HG03520 (cell line): ENCODE results near the gene APPBP2.
"Not testable (repeated sequence)": the region's sequence is repeated elsewhere in the genome, so short reads cannot be mapped to it uniquely, and the experiment has no call there.

ENCODE experiments used
- ATAC-seq: cut with Tn5 transposase; IDR thresholded peaks from one replicate; pipeline ENCODE4 v1.9.1; 2021; ENCODE audit warnings: mild to moderate bottlenecking, moderate library complexity; ENCODE audit not compliant: unreplicated experiment

The APPBP2 gene

GRCh38 chr17:60501589-60501988, 24.5 kb downstream of the APPBP2 start:
- no peak for ATAC-seq

- no peak for ATAC-seq
Measured at GRCh38 chr17:60496041-60496440, 30.0 kb downstream of the APPBP2 start.

- ATAC-seq, result no peak
Measured at GRCh38 chr17:60495260-60495659, 30.8 kb downstream of the APPBP2 start.

- no peak for ATAC-seq
Measured at GRCh38 chr17:60493847-60494321, 32.2 kb downstream of the APPBP2 start.

GRCh38 chr17:60491771-60492170, 34.3 kb downstream of the APPBP2 start:
- no peak for ATAC-seq

- ATAC-seq, result not testable (repeated sequence)
Measured at GRCh38 chr17:60490594-60490993, 35.4 kb downstream of the APPBP2 start.

- ATAC-seq, result no peak
Measured at GRCh38 chr17:60481604-60482003, 44.4 kb downstream of the APPBP2 start.

GRCh38 chr17:60473788-60474187, 52.3 kb downstream of the APPBP2 start:
- ATAC-seq, result no peak

GRCh38 chr17:60472449-60472848, 53.6 kb downstream of the APPBP2 start:
- no peak for ATAC-seq

GRCh38 chr17:60471451-60471850, 54.6 kb downstream of the APPBP2 start:
- no peak for ATAC-seq

- ATAC-seq, result no peak
Measured at GRCh38 chr17:60468371-60468770, 57.7 kb downstream of the APPBP2 start.

- no peak for ATAC-seq
Measured at GRCh38 chr17:60464343-60464742, 61.7 kb downstream of the APPBP2 start.

GRCh38 chr17:60463157-60463835, 62.7 kb downstream of the APPBP2 start:
- ATAC-seq, result no peak

GRCh38 chr17:60461584-60461983, 64.5 kb downstream of the APPBP2 start:
- ATAC-seq, result no peak

- no peak for ATAC-seq
Measured at GRCh38 chr17:60457148-60457547, 68.9 kb downstream of the APPBP2 start.

- ATAC-seq, result no peak
Measured at GRCh38 chr17:60455378-60455777, 70.7 kb downstream of the APPBP2 start.

GRCh38 chr17:60451965-60452364, 74.1 kb downstream of the APPBP2 start:
- ATAC-seq, result no peak

GRCh38 chr17:60451071-60451470, 75.0 kb downstream of the APPBP2 start:
- ATAC-seq, result no peak

- ATAC-seq, result no peak
Measured at GRCh38 chr17:60447375-60447774, 78.7 kb downstream of the APPBP2 start.

- ATAC-seq, result no peak
Measured at GRCh38 chr17:60445144-60445543, 80.9 kb downstream of the APPBP2 start.

GRCh38 chr17:60443713-60444112, 82.3 kb downstream of the APPBP2 start:
- no peak for ATAC-seq

- no peak for ATAC-seq
Measured at GRCh38 chr17:60442271-60443173, 83.5 kb downstream of the APPBP2 start.
